K562 (cell line): ENCODE measurements around the gene NTN1. TPM values are rescaled to one million over a fixed set of nuclear protein-coding genes. Genes with fewer than 3 reads are reported as not detected.

Experiments used
- ATAC-seq: fragments of 200-7000 bp; cut with Tn5 transposase; 3 replicates; pipeline ENCODE4 v1.9.1; 2020; ENCODE audit warnings: moderate library complexity
- BruUV-seq: library from RNA; stranded (reverse); fragments of 400-500 nt; replicated peaks from 2 replicates; lab custom pipeline; 2021; lab: Mats Ljungman, UMichigan
- CTCF ChIA-PET: fragments of 300-600 bp; formaldehyde crosslinking; extraction: SDS; loops from one replicate; lab custom pipeline; 2021; ENCODE audit warnings: low intra/inter-chr PET ratio; lab: Yijun Ruan, JAX
- POLR2A ChIA-PET: fragments of 300-600, 350-650 bp; sonication (Branson Sonifier 250); formaldehyde crosslinking; extraction: SDS; loops from one replicate; lab custom pipeline; 2021; ENCODE audit warnings: antibody characterized with exemption, inconsistent platforms; lab: Yijun Ruan, JAX
- DNase-seq, 4 experiments: peaks; one replicate each; pipeline versions ENCODE4 v3.0.0 to v3.0.0-alpha.2; 2011 to 2018; ENCODE audit warnings: low spot score in 3 of 4, mixed read lengths in 3 of 4; ENCODE audit errors: extremely low read depth in 1 of 4
- FAIRE-seq: peaks from 2 replicates; lab custom pipeline; 2011; peaks lifted over from hg19 to GRCh38; lab: Jason Lieb, UNC
- H2AFZ ChIP-seq: 2 replicates; pipeline ENCODE4 v1.6.0; 2011; ENCODE audit warnings: low read depth, low read length, control low read depth, inconsistent platforms
- H3K27ac ChIP-seq: fragments of 200-600 bp; 3 replicates; pipeline ENCODE4 v1.8.0; 2011; ENCODE audit warnings: low read depth, mild to moderate bottlenecking, control low read depth, inconsistent platforms, low read length, moderate library complexity, mixed read lengths; ENCODE audit errors: extremely low read depth
- H3K27me3 ChIP-seq, 2 experiments: fragments of 300-600 bp in 1 of 2; 2 replicates in 1 of 2; 3 replicates in 1 of 2; pipeline versions ENCODE4 v1.6.0 to v1.8.0; 2011; ENCODE audit warnings: inconsistent platforms in 2 of 2, low read length in 2 of 2, mild to moderate bottlenecking in 1 of 2, mixed read lengths in 1 of 2, moderate library complexity in 1 of 2; ENCODE audit not compliant: control insufficient read depth in 2 of 2, insufficient read depth in 2 of 2
- H3K36me3 ChIP-seq: fragments of 300-600 bp; 3 replicates; pipeline ENCODE4 v1.8.0; 2011; ENCODE audit warnings: mild to moderate bottlenecking, low read length, inconsistent platforms; ENCODE audit not compliant: control insufficient read depth, insufficient read depth
- H3K4me1 ChIP-seq, 2 experiments: fragments of 200-600 bp in 1 of 2; replicated peaks in 1 of 2; 2 replicates in 1 of 2; 3 replicates in 1 of 2; pipeline versions ENCODE4 v1.5.1 to v1.8.0; 2011; ENCODE audit warnings: inconsistent platforms in 2 of 2, low read length in 2 of 2, mild to moderate bottlenecking in 1 of 2, mixed read lengths in 1 of 2, moderate library complexity in 1 of 2; ENCODE audit not compliant: control insufficient read depth in 2 of 2, insufficient read depth in 2 of 2
- H3K4me2 ChIP-seq: 2 replicates; pipeline ENCODE4 v1.6.1; 2011; ENCODE audit warnings: low read length, control low read depth, inconsistent platforms, mixed read lengths; ENCODE audit not compliant: insufficient read depth
- H3K4me3 ChIP-seq: fragments of 200-600 bp; sonication (generic), shearing (Covaris generic); 2 replicates; pipeline ENCODE4 v1.5.1; 2016; ENCODE audit warnings: control low read depth, inconsistent platforms
- H3K79me2 ChIP-seq: fragments of 200-600 bp; 3 replicates; pipeline ENCODE4 v1.8.0; 2011; ENCODE audit warnings: low read length, inconsistent platforms; ENCODE audit not compliant: control insufficient read depth, insufficient read depth
- H3K9ac ChIP-seq, 2 experiments: 2 replicates each; pipeline versions ENCODE4 v1.6.0 to v1.6.1; 2011; ENCODE audit warnings: low read depth in 2 of 2, low read length in 2 of 2, control low read depth in 1 of 2, inconsistent platforms in 1 of 2, mild to moderate bottlenecking in 1 of 2, mixed read lengths in 1 of 2; ENCODE audit not compliant: insufficient read depth in 1 of 2
- H3K9me1 ChIP-seq: one replicate; pipeline ENCODE4 v1.6.0; 2011; ENCODE audit warnings: inconsistent platforms, mild to moderate bottlenecking, low read length, moderate library complexity; ENCODE audit not compliant: control insufficient read depth, insufficient read depth
- H3K9me3 ChIP-seq: replicated peaks from 2 replicates; pipeline ENCODE4 v1.5.1; 2011; ENCODE audit warnings: low read depth, low read length, inconsistent platforms; ENCODE audit not compliant: control insufficient read depth, insufficient read depth
- H4K20me1 ChIP-seq: replicated peaks from 2 replicates; pipeline ENCODE4 v1.6.1; 2011; ENCODE audit warnings: low read length, inconsistent platforms, mixed read lengths; ENCODE audit not compliant: control insufficient read depth, insufficient read depth
- KLF13 ChIP-seq: fragments of 450-650 bp; IDR thresholded peaks from 2 replicates; pipeline ENCODE4 v1.6.1; 2016; ENCODE audit warnings: missing genetic modification characterization, low read depth, mild to moderate bottlenecking, missing compliant biosample characterization, moderate library complexity, borderline replicate concordance
- MAZ ChIP-seq, 2 experiments: fragments of 450-650 bp in 1 of 2; sonication (generic) in 1 of 2; formaldehyde crosslinking; IDR thresholded peaks in 1 of 2; conservative IDR thresholded peaks in 1 of 2; 2 replicates each; pipeline versions ENCODE4 v1.4.0 to v1.5.0; 2020; ENCODE audit warnings: mild to moderate bottlenecking in 1 of 2, missing genetic modification reagents in 1 of 2
- PHB ChIP-seq: fragments of 250-450 bp; sonication (Bioruptor Pico); IDR thresholded peaks from 2 replicates; pipeline ENCODE4 v1.5.0; 2021
- ZNF347 ChIP-seq: fragments of 450-650 bp; formaldehyde crosslinking; IDR thresholded peaks from 2 replicates; pipeline ENCODE4 v1.4.0; 2020; ENCODE audit warnings: low read depth, mild to moderate bottlenecking, moderate library complexity
- WGBS: fragments of 100-300 bp; shearing (Covaris generic); methylation state at CpG from one replicate; pipeline ENCODE4 v1.1.6; 2016; ENCODE audit warnings: low coverage, mixed read lengths; ENCODE audit not compliant: insufficient coverage; ENCODE audit errors: missing lambda C conversion rate; 5-methylcytosine and 5-hydroxymethylcytosine counted together
- in situ Hi-C: fragments of 300-500 bp; cut with MboI; formaldehyde crosslinking; loops from 4 replicates; pipeline ENCODE4 v1.15.0; 2018; ENCODE audit warnings: inconsistent platforms, mixed read lengths
- intact Hi-C: fragments of 100-400 bp; cut with micrococcal nuclease; formaldehyde crosslinking; loops from 2 replicates; pipeline ENCODE4 v1.14.2; 2022
- polyA plus RNA-seq, 8 experiments: library from polyadenylated mRNA; depleted of rRNA in 4 of 8; stranded (reverse) in 5 of 8; unstranded in 3 of 8; fragments of >200 nt; fragmentation: Nextera tagmentation in 2 of 8; fragmentation: Illumina TruSeq in 1 of 8; extraction: Ambion mirVana in 2 of 8; extraction: Trizol in 1 of 8; gene quantifications; 2 replicates each; pipeline versions ENCODE4 v1.2.1 to v1.2.3, GENCODE V29; 2011 to 2014; ENCODE audit warnings: inconsistent platforms in 1 of 8, missing spikeins in 1 of 8
- total RNA-seq, 7 experiments: library from RNA; depleted of rRNA in 6 of 7; stranded (reverse); fragments of >200 nt in 6 of 7; fragmentation: Illumina TruSeq in 2 of 7; extraction: Trizol in 2 of 7; gene quantifications; 2 replicates each; pipeline versions ENCODE4 v1.2.1 to v1.2.3, GENCODE V29; 2011 to 2021; ENCODE audit warnings: low replicate concordance in 1 of 7
- TF ChIP-seq, protein P1 (sequence below): fragments of 250-450 bp; sonication (Bioruptor Pico); IDR thresholded peaks from 2 replicates; pipeline ENCODE4 v1.5.0; 2021

NTN1 gene
- total and polyA plus RNA-seq, 9 of the 15 experiments (the other 6 are each of a cell fraction or from before 2014, with no cell fraction given) = 0.02 TPM; not detected in 8

DNA sequence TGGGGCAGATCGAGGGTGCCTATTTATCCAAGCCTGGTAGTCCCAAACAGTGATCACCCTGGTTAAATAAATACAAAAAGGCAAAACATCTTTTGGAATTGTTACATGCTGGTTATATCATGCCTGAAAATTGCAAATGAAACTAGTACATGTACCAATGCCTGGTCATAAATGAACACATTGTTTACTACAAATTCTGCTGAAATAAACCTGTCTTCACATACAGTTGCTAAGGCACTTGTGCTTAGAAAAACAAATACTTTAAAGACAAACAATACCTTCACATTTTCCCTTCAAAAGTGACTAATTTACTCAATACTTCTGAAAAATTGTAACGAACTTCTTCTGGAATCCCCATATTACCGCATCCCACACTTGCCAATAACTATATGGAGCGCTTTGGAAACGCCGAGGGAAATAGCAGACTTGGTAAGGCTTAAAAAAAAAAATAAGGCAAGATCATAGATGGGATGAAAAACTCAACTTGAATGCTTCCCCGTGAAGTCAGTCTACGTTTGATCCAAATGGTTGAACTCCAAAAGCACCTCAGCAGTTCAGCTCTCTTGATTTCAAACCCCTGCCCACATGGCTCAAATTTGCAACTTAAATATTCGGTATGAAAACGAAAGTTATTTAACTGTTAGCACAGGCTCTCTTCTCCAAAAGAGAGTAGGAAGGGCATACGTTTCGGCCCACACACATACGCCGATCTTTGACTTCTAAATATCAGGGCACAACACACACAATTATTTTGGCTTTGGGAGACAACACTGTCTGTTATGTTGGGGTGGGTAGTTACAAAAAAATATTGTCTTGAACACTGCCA is 264.5 kb downstream of the NTN1 start:
- H3K36me3 ChIP-seq = no peaks in the 10 kb centered on the region
- H2AFZ ChIP-seq = no peak overlapping the region
- WGBS = 4% methylated on average over 14 of the region's 14 CpGs
- no peak for FAIRE-seq
- H3K79me2 ChIP-seq = no peaks in the 10 kb centered on the region
- no peak overlapping the region for H3K9ac ChIP-seq
- ChIA-PET POLR2A (no interaction called here), CTCF (no interaction called here)
- no peak overlapping the region for H3K4me2 ChIP-seq
- no TSS peak for BruUV-seq
- no peak for DNase-seq
- no peak for ATAC-seq
- no peaks in the 10 kb centered on the region for H3K9me3 ChIP-seq
- no peak for TF ChIP-seq PHB (CRISPR knock-in tag)
- TF ChIP-seq, protein P1, sequence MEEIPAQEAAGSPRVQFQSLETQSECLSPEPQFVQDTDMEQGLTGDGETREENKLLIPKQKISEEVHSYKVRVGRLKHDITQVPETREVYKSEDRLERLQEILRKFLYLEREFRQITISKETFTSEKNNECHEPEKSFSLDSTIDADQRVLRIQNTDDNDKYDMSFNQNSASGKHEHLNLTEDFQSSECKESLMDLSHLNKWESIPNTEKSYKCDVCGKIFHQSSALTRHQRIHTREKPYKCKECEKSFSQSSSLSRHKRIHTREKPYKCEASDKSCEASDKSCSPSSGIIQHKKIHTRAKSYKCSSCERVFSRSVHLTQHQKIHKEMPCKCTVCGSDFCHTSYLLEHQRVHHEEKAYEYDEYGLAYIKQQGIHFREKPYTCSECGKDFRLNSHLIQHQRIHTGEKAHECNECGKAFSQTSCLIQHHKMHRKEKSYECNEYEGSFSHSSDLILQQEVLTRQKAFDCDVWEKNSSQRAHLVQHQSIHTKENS (CRISPR knock-in tag) = no peak
- TF ChIP-seq ZNF347 = no peak
- no peak for TF ChIP-seq KLF13 (tag)
- no peak for TF ChIP-seq MAZ (CRISPR knock-in tag; conservative IDR thresholded peaks at IDR 0.05 in 1 of 2, IDR thresholded peaks at IDR 0.05 in 1 of 2)
- no peaks in the 10 kb centered on the region for H3K9me1 ChIP-seq
- intact Hi-C loops (no loop called here), in situ Hi-C loops (no loop called here)
- no peak overlapping the region for H3K27ac ChIP-seq
- no peaks in the 10 kb centered on the region for H3K4me1 ChIP-seq
- H3K27me3 ChIP-seq = peaks cover 0 to 4% of the 10 kb centered on the region in 2 experiments; a peak in 2 of 5 replicates
- H3K4me3 ChIP-seq = no peak overlapping the region
- H4K20me1 ChIP-seq = no peaks in the 10 kb centered on the region
